ENCODE data around the gene TSPAN5. TPM values are rescaled to one million over a fixed set of nuclear protein-coding genes. Genes with fewer than 3 reads are reported as not detected.

TSPAN5 gene
- polyA plus RNA-seq, 3 donors = 24.8 to 26.3 (median 25.7) TPM

DNA sequence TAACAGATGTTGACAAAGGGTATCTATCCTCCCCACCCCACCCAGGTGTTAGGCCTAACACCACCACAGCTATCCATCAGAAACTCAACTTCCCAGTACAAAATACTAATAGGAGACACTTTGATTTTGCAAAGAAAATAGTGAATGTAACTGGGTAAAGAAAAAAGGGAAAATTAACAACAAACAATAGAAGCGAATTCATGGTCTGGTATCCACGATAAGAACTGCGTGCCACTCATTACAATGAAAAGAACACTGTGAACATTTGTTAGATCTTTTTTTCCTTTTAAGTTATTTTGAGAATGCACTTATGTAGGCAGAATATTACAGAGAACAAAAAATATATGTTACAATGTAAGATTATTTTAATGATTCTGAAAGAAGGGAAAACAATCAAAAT, 12.0 kb downstream of the TSPAN5 start:
- DNase-seq (ENCODE audit: low read depth in 3 of 3, low spot score in 2 of 3) = no peak

DNA sequence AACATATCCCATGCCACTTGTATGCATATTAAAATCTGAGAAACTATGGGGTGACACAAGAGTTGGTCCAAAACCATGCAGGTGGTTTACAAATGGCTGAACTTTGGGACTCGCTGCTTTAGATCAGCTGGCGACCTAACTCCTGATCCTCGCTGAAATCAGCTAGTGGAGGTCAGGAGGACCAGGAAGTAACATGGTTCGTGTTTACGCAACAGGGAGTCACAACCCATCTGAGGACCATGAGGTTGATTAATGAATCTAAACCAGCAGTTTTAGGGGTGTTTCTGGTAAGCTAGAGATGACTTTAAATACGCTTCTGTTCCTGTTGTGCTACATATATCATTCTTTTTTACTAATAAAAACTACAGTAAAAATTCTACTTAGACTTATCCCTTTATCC, 12.9 kb downstream of the TSPAN5 start:
- no peak for DNase-seq (ENCODE audit: low read depth in 3 of 3, low spot score in 2 of 3)

DNA sequence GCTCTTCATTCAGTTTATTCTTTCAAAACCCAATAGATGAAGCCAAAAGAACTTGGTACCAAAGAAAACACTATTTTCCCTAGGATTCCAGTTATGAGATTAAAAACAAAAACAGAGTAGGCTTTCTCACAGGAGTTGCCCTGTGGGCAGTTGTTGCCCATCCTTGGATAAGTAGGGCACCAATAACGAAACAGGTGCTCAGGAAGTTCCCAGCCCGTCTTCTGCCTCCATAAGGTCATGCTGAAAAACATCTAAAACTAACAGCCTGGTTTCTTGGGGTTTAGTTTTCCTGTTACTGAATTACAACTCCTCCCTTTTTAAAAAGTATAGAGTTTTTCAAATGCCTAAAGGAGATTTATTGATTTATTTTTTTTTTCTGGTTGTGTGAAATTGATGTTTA, 14.7 kb downstream of the TSPAN5 start:
- DNase-seq (ENCODE audit: low read depth in 3 of 3, low spot score in 2 of 3) = no peak

DNA sequence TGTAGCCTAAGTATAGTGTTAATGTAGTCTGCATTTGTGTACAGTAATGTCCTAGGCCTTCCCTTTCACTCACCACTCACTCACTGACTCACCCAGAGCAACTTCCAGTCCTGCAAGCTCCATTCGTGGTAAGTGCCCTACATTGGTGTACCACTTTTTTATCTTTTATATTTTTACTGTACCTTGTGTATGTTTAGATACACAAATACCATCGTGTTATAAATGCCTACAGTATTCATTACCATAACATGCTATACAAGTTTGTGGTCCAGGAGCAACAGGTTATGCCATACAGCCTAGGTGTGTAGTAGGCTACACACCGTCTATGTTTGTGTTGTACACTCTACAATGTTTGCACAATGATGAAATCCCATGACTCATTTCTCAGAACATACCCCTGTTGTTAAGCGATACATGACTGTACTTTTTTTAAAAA, 15.4 kb downstream of the TSPAN5 start:
- DNase-seq (ENCODE audit: low read depth in 3 of 3, low spot score in 2 of 3) = no peak

DNA sequence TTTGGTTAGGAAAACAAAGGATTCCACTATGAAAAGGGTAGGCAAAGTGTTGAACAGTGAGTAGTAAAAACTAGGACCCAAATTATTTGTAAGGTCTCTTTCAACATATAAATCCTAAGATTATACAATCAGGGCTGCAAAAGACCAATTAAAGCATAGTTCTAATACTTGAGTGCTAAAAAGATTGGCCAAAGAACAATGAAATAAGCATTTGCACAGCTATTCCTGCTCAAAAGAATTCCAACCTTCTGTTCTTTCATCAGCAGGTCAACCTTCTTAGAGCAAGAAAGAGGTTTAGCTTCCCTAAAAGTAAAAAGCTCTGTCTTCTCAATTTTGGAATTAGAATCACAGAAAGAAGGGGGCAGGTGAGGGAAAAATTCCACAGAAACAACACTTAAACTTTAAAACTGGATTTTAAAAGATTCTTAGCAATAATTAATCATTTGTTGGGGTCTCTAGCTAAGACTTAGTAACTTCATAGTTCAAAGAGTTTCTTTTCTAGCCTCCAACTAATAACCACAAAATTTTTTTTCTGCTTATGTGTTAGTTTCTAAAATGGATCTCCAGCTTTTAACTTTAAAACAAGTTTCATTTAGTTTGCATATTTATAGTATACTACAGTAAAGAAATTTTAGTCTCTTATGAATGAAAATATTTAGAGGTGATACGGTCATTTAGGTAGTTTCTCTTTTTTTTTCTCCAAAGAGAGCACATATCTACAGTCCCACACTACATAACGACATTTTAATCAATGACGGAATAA, 16.3 kb downstream of the TSPAN5 start:
- no peak for DNase-seq (ENCODE audit: low read depth in 3 of 3, low spot score in 2 of 3)

DNA sequence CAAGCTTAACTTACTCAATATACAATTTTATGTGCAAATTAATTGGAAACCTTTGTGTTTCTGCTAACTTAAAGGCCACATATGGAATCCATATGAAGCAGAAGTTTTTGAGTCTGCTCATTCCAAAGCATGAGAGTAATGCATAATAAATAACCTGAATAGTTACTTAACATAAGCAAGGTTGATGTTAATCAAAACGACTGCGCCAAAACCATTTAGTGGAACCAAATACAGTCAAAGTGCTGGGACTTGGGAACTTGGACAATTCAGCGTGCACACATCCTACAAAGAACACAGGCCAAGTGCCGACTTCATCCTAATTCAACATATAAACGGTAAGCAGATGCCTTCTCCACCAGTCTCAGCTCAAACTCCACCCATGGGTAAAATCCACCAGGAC, 17.0 kb downstream of the TSPAN5 start:
- no peak for DNase-seq (ENCODE audit: low read depth in 3 of 3, low spot score in 2 of 3)

DNA sequence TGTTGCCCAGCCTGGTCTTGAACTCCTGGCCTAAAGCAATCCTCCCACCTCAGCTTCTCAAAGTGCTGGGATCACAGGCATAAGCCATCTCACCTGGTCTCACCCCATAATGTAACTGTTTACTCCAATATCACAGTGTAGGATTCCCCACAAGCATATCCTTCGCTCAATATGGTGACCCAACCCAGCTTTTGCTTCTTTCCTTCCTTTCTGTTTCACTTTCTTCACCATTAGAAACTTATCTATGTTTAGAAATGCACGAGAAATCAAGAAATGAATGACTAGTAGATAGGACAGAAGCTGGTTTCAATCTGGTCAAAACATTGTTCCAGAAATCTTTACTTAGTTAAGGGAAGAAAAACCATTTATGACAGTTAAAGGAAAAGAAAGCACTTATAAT, 18.9 kb downstream of the TSPAN5 start:
- no peak for DNase-seq (ENCODE audit: low read depth in 3 of 3, low spot score in 2 of 3)

DNA sequence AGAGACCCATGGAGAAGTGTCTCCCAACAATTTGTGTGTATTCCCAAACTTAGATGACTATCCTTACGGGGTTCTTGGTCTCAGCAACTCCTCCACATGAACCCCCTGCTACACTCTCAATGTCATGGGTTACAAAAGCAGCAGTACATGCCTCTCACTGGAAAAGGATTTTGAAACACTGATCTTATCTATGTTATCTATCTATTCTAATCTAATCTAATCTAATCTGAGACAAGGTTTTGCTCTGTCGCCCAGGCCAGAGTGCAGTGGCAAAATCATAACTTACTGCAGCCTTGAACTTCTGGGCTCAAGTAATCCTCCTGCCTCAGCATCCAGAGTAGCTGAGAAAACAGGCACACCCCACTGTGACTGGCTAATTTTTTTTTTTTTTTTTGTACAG, 19.3 kb downstream of the TSPAN5 start:
- no peak for DNase-seq (ENCODE audit: low read depth in 3 of 3, low spot score in 2 of 3)

DNA sequence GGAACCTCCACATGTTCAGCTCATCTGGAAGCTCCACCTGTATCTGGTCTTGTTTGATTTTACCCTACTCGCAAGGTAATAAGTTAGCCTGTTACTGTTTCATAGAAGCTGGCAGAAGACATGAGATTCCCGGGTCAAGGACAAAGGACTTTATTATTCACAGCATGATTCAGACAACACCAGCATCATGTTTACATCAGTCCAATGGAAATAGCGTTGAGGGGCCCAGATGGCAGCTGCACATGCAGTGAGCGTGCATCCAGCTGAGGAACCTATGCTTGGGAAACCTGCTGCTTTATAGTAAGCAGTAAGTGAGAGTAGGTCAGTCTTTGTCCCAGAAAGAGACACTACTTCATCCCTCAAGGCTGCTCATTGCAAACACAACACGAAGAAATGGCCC, 19.8 kb downstream of the TSPAN5 start:
- no peak for DNase-seq (ENCODE audit: low read depth in 3 of 3, low spot score in 2 of 3)

DNA sequence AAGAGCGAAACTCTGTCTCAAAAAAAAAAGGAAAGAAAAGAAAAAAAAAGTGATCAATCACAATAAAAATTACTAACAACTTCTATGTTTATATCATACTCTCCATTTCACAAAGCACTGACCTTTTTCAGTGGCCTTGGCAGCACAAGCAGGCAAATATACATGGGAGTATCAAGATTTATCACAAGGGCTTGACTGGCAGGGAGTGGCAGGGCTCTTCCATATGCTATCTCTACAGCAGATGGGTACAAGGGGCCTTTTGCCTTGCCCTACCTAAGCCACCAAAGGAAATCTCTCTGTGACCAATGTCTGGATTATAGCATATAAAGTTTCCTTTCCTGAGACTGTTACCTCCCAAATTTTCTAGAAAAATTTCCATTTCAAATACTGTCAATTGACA, 24.4 kb downstream of the TSPAN5 start:
- DNase-seq (ENCODE audit: low read depth in 3 of 3, low spot score in 2 of 3) = no peak

DNA sequence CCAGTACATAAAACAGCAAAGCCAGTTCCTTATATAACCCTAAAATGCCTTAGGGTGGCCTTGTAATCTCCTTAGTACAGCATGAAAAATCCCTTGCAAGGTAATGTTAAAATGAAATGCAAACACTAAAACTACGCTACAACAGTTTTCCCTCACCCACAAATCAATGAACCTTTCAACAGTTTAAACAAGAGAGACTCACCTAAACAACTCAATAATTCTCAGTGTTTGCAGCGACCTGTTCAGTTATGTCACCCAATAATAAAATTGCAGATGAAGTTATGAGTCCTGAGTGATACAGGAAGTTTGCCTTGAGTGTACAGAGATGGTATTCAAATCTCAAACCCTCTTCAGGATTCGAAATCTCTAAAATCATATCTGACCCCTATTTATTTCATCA, 25.3 kb downstream of the TSPAN5 start:
- DNase-seq (ENCODE audit: low read depth in 3 of 3, low spot score in 2 of 3) = no peak

DNA sequence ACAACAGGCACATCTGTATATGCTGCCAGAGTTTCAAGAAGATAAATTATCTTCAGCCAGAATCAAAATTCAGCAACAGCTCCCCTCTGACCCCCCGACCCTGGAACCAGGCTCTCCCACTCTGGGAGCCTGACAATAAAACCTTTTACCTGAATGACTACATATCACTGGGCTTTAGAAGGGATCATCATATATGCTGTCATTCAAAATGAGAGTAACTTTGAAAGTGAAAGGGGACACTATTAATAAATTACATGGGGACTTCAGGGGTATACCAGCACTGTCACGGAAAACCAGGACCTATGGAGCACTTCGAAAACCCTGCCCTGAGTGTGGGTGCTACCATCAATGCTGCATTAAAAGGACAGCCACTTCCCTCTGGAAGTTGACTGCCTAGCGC, 26.2 kb downstream of the TSPAN5 start:
- DNase-seq (ENCODE audit: low read depth in 3 of 3, low spot score in 2 of 3) = no peak

DNA sequence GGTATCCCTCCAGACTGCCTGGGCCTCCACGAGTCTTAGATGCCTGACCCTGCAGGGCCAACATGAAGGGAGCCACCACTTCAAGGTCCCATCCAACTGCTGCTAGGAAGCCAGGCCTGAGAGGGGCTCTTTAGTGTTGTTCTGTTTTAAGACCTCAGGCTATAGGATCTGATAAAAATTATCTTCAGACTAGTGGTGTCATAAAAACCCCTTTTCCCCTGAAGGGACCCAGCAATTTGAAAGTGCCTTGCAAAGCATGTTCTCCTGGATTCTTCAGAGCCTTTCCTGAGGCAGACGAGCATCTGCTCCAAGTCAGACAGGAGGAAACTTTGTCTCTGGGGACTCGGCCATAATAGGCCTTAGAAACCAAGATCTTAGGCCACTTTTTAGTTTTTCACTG, 26.9 kb downstream of the TSPAN5 start:
- DNase-seq (ENCODE audit: low read depth in 3 of 3, low spot score in 2 of 3) = no peak

DNA sequence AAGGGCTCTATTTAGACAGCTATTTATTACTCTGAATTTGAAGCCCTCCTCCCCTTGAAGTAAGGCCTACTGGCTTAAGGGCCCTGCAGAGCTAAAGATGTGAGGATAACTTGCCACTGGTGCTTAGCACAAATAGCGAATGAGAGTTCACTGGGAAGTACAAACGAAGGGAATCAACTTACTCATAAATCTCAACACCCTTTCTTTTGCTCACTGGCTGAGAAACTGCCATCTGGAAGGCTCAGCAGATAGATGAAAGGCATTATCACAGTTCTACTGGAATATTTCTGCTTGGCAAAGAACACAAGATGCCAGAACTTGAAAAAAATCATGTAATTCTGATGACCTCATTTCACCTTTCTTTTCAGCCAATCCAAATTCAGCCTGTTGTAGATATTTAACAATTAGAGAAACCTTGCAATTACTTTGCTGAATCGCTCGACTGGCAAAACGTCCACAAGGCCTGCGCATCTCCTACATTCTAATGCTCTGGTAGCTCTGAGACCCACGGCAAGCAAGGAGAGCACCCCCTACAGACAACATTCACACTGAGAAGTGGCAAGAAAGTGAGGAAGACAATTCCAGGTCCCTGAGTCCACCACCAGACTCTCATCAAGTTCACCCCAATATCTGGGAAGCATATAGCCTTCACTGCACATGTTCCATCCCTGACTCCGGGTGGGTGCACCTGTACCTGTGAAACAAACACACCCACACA, 27.5 kb downstream of the TSPAN5 start:
- DNase-seq (ENCODE audit: low read depth in 3 of 3, low spot score in 2 of 3) = no peak

DNA sequence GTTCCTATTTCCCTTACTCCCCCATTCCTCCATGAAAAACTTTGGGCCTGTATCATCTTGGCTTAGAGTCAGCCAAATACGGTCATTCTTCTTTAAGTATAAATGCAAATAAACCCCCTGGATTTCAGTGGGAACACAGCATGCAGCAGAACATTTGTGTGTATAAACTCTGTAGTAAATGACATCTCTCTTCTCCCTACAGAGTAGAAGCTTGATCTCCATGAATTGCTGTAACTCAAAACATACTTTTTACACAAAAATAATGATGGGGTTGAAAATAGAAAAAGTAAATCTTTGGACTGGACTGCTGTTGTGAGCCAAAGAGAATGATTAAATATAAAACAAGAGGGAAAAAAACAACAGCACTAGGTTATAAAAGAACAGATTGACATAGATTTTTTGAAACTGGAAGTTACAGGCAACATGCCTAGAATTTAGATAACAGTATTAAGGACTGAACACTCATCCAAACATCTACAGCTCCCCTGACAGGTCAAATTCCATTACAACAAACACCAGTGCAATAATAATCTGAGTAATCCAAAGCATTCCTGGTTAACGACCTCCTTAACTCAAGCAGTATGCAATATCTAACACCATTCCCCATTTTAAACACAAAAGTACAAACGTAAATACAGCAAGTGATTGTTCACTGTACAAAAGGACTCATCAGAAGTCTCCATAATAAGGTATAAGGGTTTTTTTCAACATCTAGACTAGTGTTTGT, 30.7 kb downstream of the TSPAN5 start:
- DNase-seq (ENCODE audit: low read depth in 3 of 3, low spot score in 2 of 3) = no peak

DNA sequence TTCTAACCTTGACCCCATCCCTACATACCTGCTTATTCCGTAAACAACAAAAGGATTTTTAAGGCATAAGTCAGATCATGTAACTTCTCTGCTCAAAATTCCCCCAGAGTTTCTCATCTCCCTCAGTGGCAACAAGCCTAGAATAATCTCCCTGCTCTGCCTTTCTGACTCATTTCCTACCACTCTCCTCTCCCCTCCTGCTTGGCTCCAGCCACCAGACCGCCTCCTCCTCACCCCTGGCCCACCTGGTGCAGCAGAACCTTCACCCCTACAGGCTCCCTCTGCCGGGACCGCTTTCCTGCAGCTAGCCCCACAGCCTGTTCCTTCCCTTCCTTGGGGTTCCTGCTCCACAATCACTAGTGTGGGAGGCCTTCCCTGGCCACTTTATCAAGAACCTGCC, 32.1 kb downstream of the TSPAN5 start:
- DNase-seq (ENCODE audit: low read depth in 3 of 3, low spot score in 2 of 3) = no peak

DNA sequence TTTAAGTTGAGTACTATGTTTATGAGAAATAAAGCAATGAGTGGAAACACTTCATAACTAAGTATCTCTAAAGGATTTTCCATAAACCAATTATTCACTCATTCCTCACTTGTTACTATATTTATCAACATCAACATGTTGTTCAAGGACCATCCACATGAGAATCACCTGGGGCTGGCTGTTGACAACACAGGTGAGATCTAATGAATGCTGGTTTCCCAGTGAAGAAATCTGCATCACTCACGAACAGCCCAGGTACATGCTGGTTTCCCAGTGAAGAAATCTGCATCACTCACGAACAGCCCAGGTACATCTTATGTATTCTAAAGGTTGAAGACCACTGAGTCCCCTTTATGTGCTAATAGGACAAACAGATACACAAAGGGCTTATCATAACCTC, 32.5 kb downstream of the TSPAN5 start:
- no peak for DNase-seq (ENCODE audit: low read depth in 3 of 3, low spot score in 2 of 3)

DNA sequence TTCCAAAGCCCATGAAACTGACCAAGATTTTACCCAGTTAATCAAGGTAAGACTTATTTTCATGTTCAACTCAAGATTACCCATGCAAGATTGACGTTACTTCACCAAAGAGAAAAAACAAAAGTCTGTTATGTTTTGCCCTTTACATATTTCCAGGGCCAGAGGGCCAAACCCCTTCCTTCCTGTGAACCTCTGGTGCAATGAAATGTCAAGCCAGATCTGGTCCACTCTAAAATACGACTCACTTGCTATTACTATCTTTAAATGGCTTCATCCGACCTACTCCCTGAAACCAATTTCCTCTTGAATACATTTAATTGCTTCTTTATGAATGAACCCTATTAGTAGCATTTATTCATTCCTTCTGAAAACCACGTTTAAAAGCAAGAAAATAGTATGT, 33.0 kb downstream of the TSPAN5 start:
- DNase-seq (ENCODE audit: low read depth in 3 of 3, low spot score in 2 of 3) = no peak

DNA sequence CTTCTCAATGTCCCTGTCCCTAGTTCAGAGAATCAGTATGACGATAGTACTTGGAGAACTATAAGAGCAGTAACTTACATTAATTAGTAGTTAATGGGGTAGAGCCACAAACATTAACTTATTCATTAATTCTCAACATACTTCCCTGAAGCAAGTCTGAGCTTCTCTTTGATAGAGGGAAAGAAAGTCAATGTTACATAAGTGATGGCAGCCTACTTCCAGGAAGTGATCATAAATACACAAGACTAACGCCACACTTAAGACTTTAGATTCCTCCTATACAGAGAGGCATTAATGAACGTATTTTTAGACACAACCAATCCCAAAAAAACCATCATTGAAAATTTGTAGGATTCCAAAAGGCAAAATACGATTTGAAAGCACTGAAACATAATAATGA, 33.8 kb downstream of the TSPAN5 start:
- DNase-seq (ENCODE audit: low read depth in 3 of 3, low spot score in 2 of 3) = no peak

DNA sequence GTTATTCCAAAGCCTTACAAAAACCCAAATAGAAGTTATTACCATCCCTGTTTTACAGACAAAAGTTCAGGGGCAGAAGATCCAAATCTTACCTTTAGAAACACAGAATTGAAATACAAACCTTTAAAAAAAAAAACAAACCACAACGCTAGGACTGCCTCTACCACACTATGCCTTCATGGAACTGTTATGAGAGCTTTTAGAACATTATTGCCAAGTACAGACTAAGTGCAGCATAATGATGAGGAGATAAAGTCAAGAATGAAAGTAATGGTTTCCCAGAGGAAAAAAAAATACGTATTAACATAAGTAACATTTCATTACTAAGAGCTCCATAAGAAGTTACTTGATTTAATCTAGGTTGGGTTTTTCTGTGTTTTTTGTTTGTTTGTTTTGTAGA, 34.3 kb downstream of the TSPAN5 start:
- DNase-seq (ENCODE audit: low read depth in 3 of 3, low spot score in 2 of 3) = no peak

DNA sequence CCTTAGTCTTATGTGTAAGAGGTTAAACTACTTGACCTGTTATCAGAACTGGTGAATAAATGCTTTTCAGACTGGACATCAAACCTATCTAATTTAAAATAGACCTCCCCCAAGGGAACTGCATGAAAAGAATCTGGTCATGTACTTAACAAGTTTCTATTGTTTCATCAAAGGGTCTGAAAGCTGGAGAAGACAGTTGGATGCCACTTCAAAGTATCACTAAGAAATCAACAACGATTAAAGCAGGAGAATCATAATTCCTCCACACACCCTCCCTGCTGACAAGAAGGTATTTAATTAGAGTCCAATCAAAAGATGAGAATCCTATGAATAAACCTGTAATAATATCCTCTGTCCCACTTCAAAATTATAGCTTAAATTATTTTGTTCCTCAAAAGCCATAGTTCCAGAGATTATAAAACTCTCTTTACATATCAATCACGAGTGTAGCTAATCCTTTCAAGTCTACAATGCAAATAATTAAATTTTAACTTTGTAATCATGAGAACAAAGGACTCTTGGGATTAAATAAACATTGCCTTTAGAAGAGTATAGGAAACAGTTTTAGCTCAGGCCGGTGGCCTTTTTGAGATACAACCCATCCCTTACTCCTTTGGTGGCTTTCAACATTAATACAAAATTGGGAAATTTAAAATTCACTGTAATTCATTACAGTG, 35.1 kb downstream of the TSPAN5 start:
- DNase-seq (ENCODE audit: low read depth in 3 of 3, low spot score in 2 of 3) = no peak

All from right renal cortex interstitium (tissue), 3 donors.